Stimulated activated naive CD4-positive, alpha-beta T cell treated with Interleukin-2 at 50 U/mL for 16 hours (primary cell): ENCODE measurements around the gene ZNF579.

Experiments used
- DNase-seq: peaks from one replicate; lab custom pipeline; 2025; lab: John Stamatoyannopoulos, UW

ZNF579 gene

GRCh38 chr19:55611983-55612645 lies 31.5 kb upstream of the ZNF579 start:
- no peak for DNase-seq

GRCh38 chr19:55611300-55611982 lies 30.8 kb upstream of the ZNF579 start:
- DNase-seq: no peak

GRCh38 chr19:55609326-55609725 lies 28.7 kb upstream of the ZNF579 start:
- no peak for DNase-seq

GRCh38 chr19:55606817-55607216 lies 26.2 kb upstream of the ZNF579 start:
- no peak for DNase-seq

GRCh38 chr19:55606471-55606787 lies 25.8 kb upstream of the ZNF579 start:
- no peak for DNase-seq

- DNase-seq: peak; percentile 65
Measured at GRCh38 chr19:55605637-55606470, 25.2 kb upstream of the ZNF579 start, which contains the start of gene ZNF865. Gene ZNF865 (plus strand): TSS chr19:55605647. CDS start chr19:55613619, 7,972 bp downstream.

GRCh38 chr19:55605207-55605636 lies 24.6 kb upstream of the ZNF579 start:
- DNase-seq: peak; percentile 99

- DNase-seq: no peak
Measured at GRCh38 chr19:55603581-55604292, 23.1 kb upstream of the ZNF579 start.

- no peak for DNase-seq
Measured at GRCh38 chr19:55603115-55603514, 22.5 kb upstream of the ZNF579 start.

GRCh38 chr19:55602104-55603001 lies 21.7 kb upstream of the ZNF579 start:
- no peak for DNase-seq

- DNase-seq: no peak
Measured at GRCh38 chr19:55601084-55601483, 20.4 kb upstream of the ZNF579 start.

- DNase-seq: no peak
Measured at GRCh38 chr19:55600662-55601028, 20.0 kb upstream of the ZNF579 start.

- peak; percentile 88 for DNase-seq
Measured at GRCh38 chr19:55599842-55600661, 19.4 kb upstream of the ZNF579 start, which contains the start of gene ZNF524. Gene ZNF524 (plus strand): TSS chr19:55600288. CDS start chr19:55602113, 1,825 bp downstream.

- DNase-seq: peak; percentile 97
Measured at GRCh38 chr19:55599468-55599841, 18.8 kb upstream of the ZNF579 start, which contains the start of gene FIZ1. Gene FIZ1 (minus strand): TSS chr19:55599517. CDS start chr19:55597865, 1,652 bp downstream.

- peak; percentile 84 for DNase-seq
Measured at GRCh38 chr19:55598719-55599467, 18.2 kb upstream of the ZNF579 start.

GRCh38 chr19:55598034-55598433 lies 17.4 kb upstream of the ZNF579 start:
- DNase-seq: no peak

- DNase-seq: no peak
Measured at GRCh38 chr19:55597501-55597921, 16.9 kb upstream of the ZNF579 start.

GRCh38 chr19:55596304-55596703 lies 15.7 kb upstream of the ZNF579 start:
- DNase-seq: no peak

GRCh38 chr19:55594996-55595545 lies 14.4 kb upstream of the ZNF579 start:
- DNase-seq: no peak
